ENCODE measurements around the gene PELI2. TPM values are rescaled to one million over a fixed set of nuclear protein-coding genes. Genes with fewer than 3 reads are reported as not detected.

PELI2 gene
- total RNA-seq, 2 donors from 2014 or later, result 4.4 to 7.0 TPM

GRCh38 chr14:56145965-56146364, 27.8 kb downstream of the PELI2 start:
- Histone ChIP-seq H3K36me3 (no peaks in the 10 kb centered on the region), H3K4me3 (no peak overlapping the region), H3K4me1 (no peaks in the 10 kb centered on the region), H3K27ac (no peak overlapping the region), H3K27me3 (no peaks in the 10 kb centered on the region), H3K9me3 (no peaks in the 10 kb centered on the region)
- TF ChIP-seq, protein P1, sequence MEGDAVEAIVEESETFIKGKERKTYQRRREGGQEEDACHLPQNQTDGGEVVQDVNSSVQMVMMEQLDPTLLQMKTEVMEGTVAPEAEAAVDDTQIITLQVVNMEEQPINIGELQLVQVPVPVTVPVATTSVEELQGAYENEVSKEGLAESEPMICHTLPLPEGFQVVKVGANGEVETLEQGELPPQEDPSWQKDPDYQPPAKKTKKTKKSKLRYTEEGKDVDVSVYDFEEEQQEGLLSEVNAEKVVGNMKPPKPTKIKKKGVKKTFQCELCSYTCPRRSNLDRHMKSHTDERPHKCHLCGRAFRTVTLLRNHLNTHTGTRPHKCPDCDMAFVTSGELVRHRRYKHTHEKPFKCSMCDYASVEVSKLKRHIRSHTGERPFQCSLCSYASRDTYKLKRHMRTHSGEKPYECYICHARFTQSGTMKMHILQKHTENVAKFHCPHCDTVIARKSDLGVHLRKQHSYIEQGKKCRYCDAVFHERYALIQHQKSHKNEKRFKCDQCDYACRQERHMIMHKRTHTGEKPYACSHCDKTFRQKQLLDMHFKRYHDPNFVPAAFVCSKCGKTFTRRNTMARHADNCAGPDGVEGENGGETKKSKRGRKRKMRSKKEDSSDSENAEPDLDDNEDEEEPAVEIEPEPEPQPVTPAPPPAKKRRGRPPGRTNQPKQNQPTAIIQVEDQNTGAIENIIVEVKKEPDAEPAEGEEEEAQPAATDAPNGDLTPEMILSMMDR (IDR thresholded peaks at IDR 0.05), result no peak
- DNase-seq (ENCODE audit: low spot score), result no peak

GRCh38 chr14:56147449-56147848, 29.2 kb downstream of the PELI2 start:
- H3K27ac ChIP-seq, result no peak overlapping the region
- TF ChIP-seq, protein P1 (IDR thresholded peaks at IDR 0.05), result no peak

GRCh38 chr14:56147986-56148901, 30.0 kb downstream of the PELI2 start:
- TF ChIP-seq, protein P1 (IDR thresholded peaks at IDR 0.05), result no peak
- no peaks in the 10 kb centered on the region for H3K4me1 ChIP-seq
- H3K36me3 ChIP-seq, result no peaks in the 10 kb centered on the region
- H3K4me3 ChIP-seq, result no peak overlapping the region
- DNase-seq (ENCODE audit: low spot score), result no peak
- no peaks in the 10 kb centered on the region for H3K9me3 ChIP-seq
- no peak overlapping the region for H3K27ac ChIP-seq
- no peaks in the 10 kb centered on the region for H3K27me3 ChIP-seq

More at GRCh38 chr14:56147449-56147848, 29.2 kb downstream of the PELI2 start:
- no peaks in the 10 kb centered on the region for H3K36me3 ChIP-seq
- no peaks in the 10 kb centered on the region for H3K27me3 ChIP-seq
- H3K4me1 ChIP-seq, result no peaks in the 10 kb centered on the region
- H3K4me3 ChIP-seq, result no peak overlapping the region
- no peak for DNase-seq (ENCODE audit: low spot score)
- H3K9me3 ChIP-seq, result no peaks in the 10 kb centered on the region

GRCh38 chr14:56149151-56149550, 30.9 kb downstream of the PELI2 start:
- no peaks in the 10 kb centered on the region for H3K4me1 ChIP-seq

DNA sequence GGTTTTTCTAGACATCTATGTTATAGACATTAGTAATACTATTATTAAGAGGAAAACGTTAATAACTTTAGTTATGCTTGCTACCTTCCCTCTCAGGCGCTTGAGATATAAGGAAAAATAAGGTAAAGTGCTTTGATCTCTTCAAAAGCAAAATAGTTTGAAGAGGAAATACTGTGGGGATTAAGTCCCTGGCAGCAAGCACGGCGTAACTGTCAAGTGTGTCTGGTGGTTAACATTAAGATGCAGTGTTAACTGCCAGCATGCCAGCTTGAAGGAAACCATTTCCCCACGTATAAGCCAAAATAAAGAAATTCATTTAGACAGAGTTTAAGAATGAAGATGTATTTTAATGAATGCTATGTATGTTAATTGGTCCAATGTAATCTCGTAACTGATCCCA, 31.8 kb downstream of the PELI2 start:
- no peak for DNase-seq (ENCODE audit: low spot score)
- Histone ChIP-seq H3K27me3 (no peaks in the 10 kb centered on the region), H3K4me1 (no peaks in the 10 kb centered on the region), H3K4me3 (no peak overlapping the region), H3K27ac (no peak overlapping the region), H3K9me3 (no peaks in the 10 kb centered on the region), H3K36me3 (no peaks in the 10 kb centered on the region)
- TF ChIP-seq, protein P1 (IDR thresholded peaks at IDR 0.05), result no peak

More at GRCh38 chr14:56149151-56149550, 30.9 kb downstream of the PELI2 start:
- TF ChIP-seq, protein P1 (IDR thresholded peaks at IDR 0.05), result no peak
- Histone ChIP-seq H3K4me3 (no peak overlapping the region), H3K9me3 (no peaks in the 10 kb centered on the region), H3K27ac (no peak overlapping the region), H3K36me3 (no peaks in the 10 kb centered on the region), H3K27me3 (no peaks in the 10 kb centered on the region)
- no peak for DNase-seq (ENCODE audit: low spot score)

Data from right atrium auricular region (tissue), 2 donors.